ENCODE measurements around the gene PCYT2.

DNA sequence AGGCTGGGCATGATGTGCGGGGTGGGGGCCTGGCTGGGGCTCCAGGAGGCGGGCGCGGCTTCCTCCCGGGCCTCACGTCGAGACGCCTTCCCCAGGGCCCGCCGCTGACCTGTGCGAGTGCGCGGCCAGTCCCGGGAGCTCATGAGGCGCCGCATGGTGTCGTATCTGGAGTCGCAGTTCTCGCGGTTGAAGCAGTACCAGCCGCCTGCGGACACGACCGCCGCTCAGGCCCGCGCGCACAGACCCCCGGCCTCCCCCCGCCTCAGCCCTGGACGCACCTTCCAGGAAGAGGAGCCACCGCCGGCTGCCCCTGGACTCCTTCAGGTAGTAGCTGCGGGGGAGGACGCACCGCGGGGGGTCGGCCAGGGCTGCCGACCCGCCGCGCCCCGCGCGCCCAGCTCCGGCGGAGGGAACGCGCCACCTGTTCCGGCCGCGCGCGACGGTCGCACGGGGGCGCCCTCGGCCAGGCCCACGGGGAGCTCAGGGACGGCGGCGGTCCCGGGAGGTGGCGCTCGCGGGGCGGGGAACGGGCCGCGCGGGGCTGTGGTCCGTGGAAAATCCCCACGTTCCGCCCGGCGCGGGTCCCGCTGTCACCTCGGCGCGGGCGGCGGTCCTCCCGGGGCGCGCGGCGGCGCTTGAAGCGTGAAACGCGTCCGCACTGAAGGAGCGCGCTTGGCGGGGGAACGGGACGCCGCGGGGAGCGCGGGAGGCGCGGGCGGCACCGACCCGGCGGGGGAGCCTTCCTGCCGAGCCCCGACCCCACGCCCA lies 48.3 kb upstream of the PCYT2 start:
- TF ChIP-seq SP1 (CRISPR knock-in tag; IDR thresholded peaks at IDR 0.05) (no peak; the same call in 1 of the 2 replicates), HNRNPUL1 (IDR thresholded peaks at IDR 0.05; ENCODE audit: low read length) (no peak), FOXK1 (CRISPR knock-in tag; IDR thresholded peaks at IDR 0.05; ENCODE audit: borderline replicate concordance) (no peak), BRD4 (IDR thresholded peaks at IDR 0.05) (no peak), CTCF (IDR thresholded peaks at IDR 0.05 in 2 of 3, conservative IDR thresholded peaks at IDR 0.05 in 1 of 3; ENCODE audit: insufficient read depth in 2 of 3, low read depth in 1 of 3, low read length in 3 of 3) (peak; percentile 65 to 99 (median 99)), POLR2A (conservative IDR thresholded peaks at IDR 0.05) (peak; percentile 56; the same call in 1 of the 2 replicates), FOXP1 (CRISPR knock-in tag; IDR thresholded peaks at IDR 0.05) (no peak; the same call in 1 of the 2 replicates), CREM (IDR thresholded peaks at IDR 0.05; ENCODE audit: low read depth) (no peak), CHD2 (IDR thresholded peaks at IDR 0.05; ENCODE audit: low read depth, low read length) (0 out of 2 replicates have a peak, but pooled peaks have one; percentile 16), TCF3 (CRISPR knock-in tag; IDR thresholded peaks at IDR 0.05) (0 out of 2 replicates have a peak, but pooled peaks have one; percentile 9), MNT (conservative IDR thresholded peaks at IDR 0.05) (peak in 1 of 2 experiments; percentile 54; a peak in 2 of 4 replicates), MTF1 (CRISPR knock-in tag; IDR thresholded peaks at IDR 0.05; ENCODE audit: borderline replicate concordance) (no peak)
- TF ChIP-seq, protein P1, sequence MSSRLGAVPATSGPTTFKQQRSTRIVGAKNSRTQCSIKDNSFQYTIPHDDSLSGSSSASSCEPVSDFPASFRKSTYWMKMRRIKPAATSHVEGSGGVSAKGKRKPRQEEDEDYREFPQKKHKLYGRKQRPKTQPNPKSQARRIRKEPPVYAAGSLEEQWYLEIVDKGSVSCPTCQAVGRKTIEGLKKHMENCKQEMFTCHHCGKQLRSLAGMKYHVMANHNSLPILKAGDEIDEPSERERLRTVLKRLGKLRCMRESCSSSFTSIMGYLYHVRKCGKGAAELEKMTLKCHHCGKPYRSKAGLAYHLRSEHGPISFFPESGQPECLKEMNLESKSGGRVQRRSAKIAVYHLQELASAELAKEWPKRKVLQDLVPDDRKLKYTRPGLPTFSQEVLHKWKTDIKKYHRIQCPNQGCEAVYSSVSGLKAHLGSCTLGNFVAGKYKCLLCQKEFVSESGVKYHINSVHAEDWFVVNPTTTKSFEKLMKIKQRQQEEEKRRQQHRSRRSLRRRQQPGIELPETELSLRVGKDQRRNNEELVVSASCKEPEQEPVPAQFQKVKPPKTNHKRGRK (tag; IDR thresholded peaks at IDR 0.05), result no peak
- TF ChIP-seq, protein P2, sequence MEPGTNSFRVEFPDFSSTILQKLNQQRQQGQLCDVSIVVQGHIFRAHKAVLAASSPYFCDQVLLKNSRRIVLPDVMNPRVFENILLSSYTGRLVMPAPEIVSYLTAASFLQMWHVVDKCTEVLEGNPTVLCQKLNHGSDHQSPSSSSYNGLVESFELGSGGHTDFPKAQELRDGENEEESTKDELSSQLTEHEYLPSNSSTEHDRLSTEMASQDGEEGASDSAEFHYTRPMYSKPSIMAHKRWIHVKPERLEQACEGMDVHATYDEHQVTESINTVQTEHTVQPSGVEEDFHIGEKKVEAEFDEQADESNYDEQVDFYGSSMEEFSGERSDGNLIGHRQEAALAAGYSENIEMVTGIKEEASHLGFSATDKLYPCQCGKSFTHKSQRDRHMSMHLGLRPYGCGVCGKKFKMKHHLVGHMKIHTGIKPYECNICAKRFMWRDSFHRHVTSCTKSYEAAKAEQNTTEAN (CRISPR knock-in tag; IDR thresholded peaks at IDR 0.05), result no peak
